Testis (tissue), 3 donors: Measurements from ENCODE around the gene WDR37. TPM values are rescaled to one million over a fixed set of nuclear protein-coding genes. Genes with fewer than 3 reads are reported as not detected.

ENCODE experiments used
- DNase-seq: peaks from one replicate; pipeline ENCODE4 v3.0.0-alpha.2; 2019
- H3K27ac ChIP-seq, 2 donors: fragments of 200-600 bp; sonication (generic); one replicate each; pipeline ENCODE4 v1.5.1; 2019
- H3K27me3 ChIP-seq: fragments of 200-600 bp; sonication (generic); one replicate; pipeline ENCODE4 v1.5.1; 2019
- H3K36me3 ChIP-seq: fragments of 200-600 bp; sonication (generic); one replicate; pipeline ENCODE4 v1.5.1; 2017; ENCODE audit warnings: low read depth; ENCODE audit errors: missing control alignments
- H3K4me1 ChIP-seq: fragments of 200-600 bp; sonication (generic); one replicate; pipeline ENCODE4 v1.5.1; 2019
- H3K4me3 ChIP-seq, 2 donors: fragments of 200-600 bp; sonication (generic); one replicate each; pipeline ENCODE4 v1.5.1; 2017 to 2019
- H3K9me3 ChIP-seq: fragments of 200-600 bp; sonication (generic); one replicate; pipeline ENCODE4 v1.5.1; 2017
- CTCF ChIP-seq, 3 experiments: fragments of 450-650 bp in 2 of 3; fragments of 200-600 bp in 1 of 3; sonication (generic) in 1 of 3; IDR thresholded peaks; one replicate each; pipeline ENCODE4 v1.5.1; 2016 to 2019; ENCODE audit warnings: antibody characterized with exemption in 3 of 3, mild to moderate bottlenecking in 2 of 3, moderate library complexity in 1 of 3
- POLR2A ChIP-seq: fragments of 450-650 bp; IDR thresholded peaks from one replicate; pipeline ENCODE4 v1.6.1; 2017; ENCODE audit warnings: antibody characterized with exemption, mild to moderate bottlenecking, moderate library complexity
- WGBS, 2 donors: methylation state at CpG; one replicate each; pipeline ENCODE4 v1.1.5; 2018; 5-methylcytosine and 5-hydroxymethylcytosine counted together
- intact Hi-C: fragments of 100-400 bp; cut with DNase I; formaldehyde crosslinking; loops from one replicate; pipeline ENCODE4 v1.15.1; 2023; ENCODE audit warnings: low total_unique reads
- polyA plus RNA-seq: library from polyadenylated mRNA; stranded (reverse); fragments of 350-450 nt; fragmentation: Illumina TruSeq; extraction: RNeasy Lipid Tissue Mini Kit (QIAGEN cat#74804); gene quantifications from one replicate; pipeline ENCODE4 v1.2.3, GENCODE V29; 2014; ENCODE audit warnings: low read depth, low replicate concordance; ENCODE audit not compliant: insufficient read depth
- total RNA-seq, 2 donors: library from RNA; depleted of rRNA; stranded (reverse); fragments of >200 nt; gene quantifications; one replicate each; pipeline ENCODE4 v1.2.3, GENCODE V29; 2016

WDR37 gene
- total and polyA plus RNA-seq, 3 donors from 2014 or later: 29.3 to 46.9 (median 40.2) TPM

GRCh38 chr10:1022413-1022812, 33.8 kb upstream of the WDR37 start:
- Histone ChIP-seq H3K27me3 (no peaks in the 10 kb centered on the region), H3K36me3 (no peaks in the 10 kb centered on the region), H3K4me3 (no peak overlapping the region), H3K4me1 (no peaks in the 10 kb centered on the region), H3K9me3 (no peaks in the 10 kb centered on the region), H3K27ac (no peak overlapping the region)
- intact Hi-C loops: no loop called here
- 69 to 77% methylated on average over 12 of the region's 12 CpGs for WGBS, 2 donors
- DNase-seq: no peak
- no peak for TF ChIP-seq POLR2A
- no peak for TF ChIP-seq CTCF (IDR thresholded peaks at IDR 0.05)

- no peak for DNase-seq
- intact Hi-C loops: no loop called here
- no peak overlapping the region for H3K27ac ChIP-seq
- H3K36me3 ChIP-seq: no peaks in the 10 kb centered on the region
- H3K4me3 ChIP-seq: no peak overlapping the region
- no peak for TF ChIP-seq CTCF (IDR thresholded peaks at IDR 0.05)
- no peak for TF ChIP-seq POLR2A
- H3K4me1 ChIP-seq: no peaks in the 10 kb centered on the region
- no peaks in the 10 kb centered on the region for H3K9me3 ChIP-seq
- no peaks in the 10 kb centered on the region for H3K27me3 ChIP-seq
- 91% methylated on average over 9 to 12 of the region's 12 CpGs for WGBS, 2 donors
Measured at GRCh38 chr10:1024103-1024502, 32.1 kb upstream of the WDR37 start.

GRCh38 chr10:1025683-1026082, 30.5 kb upstream of the WDR37 start, which contains the start of gene IDI2:
IDI2 (minus strand) TSS chr10:1025859; CDS start chr10:1024723, 1,136 bp downstream.
- Histone ChIP-seq H3K9me3 (no peaks in the 10 kb centered on the region), H3K4me1 (no peaks in the 10 kb centered on the region), H3K4me3 (no peak within 1 kb of the TSS), H3K27ac (no peak within 1 kb of the TSS), H3K36me3 (no peaks in the 10 kb centered on the region), H3K27me3 (no peaks in the 10 kb centered on the region)
- TF ChIP-seq POLR2A (no peak), CTCF (IDR thresholded peaks at IDR 0.05) (no peak)
- DNase-seq: no peak
- WGBS, 2 donors: 69 to 91% methylated on average over 1 of the region's 1 CpG
- intact Hi-C loops: no loop called here

- Histone ChIP-seq H3K36me3 (no peaks in the 10 kb centered on the region), H3K27me3 (no peaks in the 10 kb centered on the region), H3K4me3 (no peak overlapping the region), H3K27ac (no peak overlapping the region), H3K4me1 (no peaks in the 10 kb centered on the region), H3K9me3 (no peaks in the 10 kb centered on the region)
- intact Hi-C loops: no loop called here
- no peak for DNase-seq
- WGBS, 2 donors: 93 to 94% methylated on average over 6 of the region's 6 CpGs
- no peak for TF ChIP-seq CTCF (IDR thresholded peaks at IDR 0.05)
- TF ChIP-seq POLR2A: no peak
Measured at GRCh38 chr10:1026578-1026977, 29.6 kb upstream of the WDR37 start.

- WGBS, 2 donors: 91 to 94% methylated on average over 7 of the region's 7 CpGs
- Histone ChIP-seq H3K27me3 (no peaks in the 10 kb centered on the region), H3K4me1 (peaks cover 4% of the 10 kb centered on the region), H3K9me3 (no peaks in the 10 kb centered on the region), H3K36me3 (no peaks in the 10 kb centered on the region), H3K27ac (no peak overlapping the region), H3K4me3 (no peak overlapping the region)
- no peak for TF ChIP-seq CTCF (IDR thresholded peaks at IDR 0.05)
- TF ChIP-seq POLR2A: no peak
- no peak for DNase-seq
- intact Hi-C loops: no loop called here
Measured at GRCh38 chr10:1029838-1030237, 26.3 kb upstream of the WDR37 start.
